ENCODE data around the gene ALDH8A1. TPM values are rescaled to one million over a fixed set of nuclear protein-coding genes. Genes with fewer than 3 reads are reported as not detected.

ALDH8A1 gene
- total RNA-seq, 1 donor from 2014 or later = 0.30 TPM

- TF ChIP-seq, protein P1, sequence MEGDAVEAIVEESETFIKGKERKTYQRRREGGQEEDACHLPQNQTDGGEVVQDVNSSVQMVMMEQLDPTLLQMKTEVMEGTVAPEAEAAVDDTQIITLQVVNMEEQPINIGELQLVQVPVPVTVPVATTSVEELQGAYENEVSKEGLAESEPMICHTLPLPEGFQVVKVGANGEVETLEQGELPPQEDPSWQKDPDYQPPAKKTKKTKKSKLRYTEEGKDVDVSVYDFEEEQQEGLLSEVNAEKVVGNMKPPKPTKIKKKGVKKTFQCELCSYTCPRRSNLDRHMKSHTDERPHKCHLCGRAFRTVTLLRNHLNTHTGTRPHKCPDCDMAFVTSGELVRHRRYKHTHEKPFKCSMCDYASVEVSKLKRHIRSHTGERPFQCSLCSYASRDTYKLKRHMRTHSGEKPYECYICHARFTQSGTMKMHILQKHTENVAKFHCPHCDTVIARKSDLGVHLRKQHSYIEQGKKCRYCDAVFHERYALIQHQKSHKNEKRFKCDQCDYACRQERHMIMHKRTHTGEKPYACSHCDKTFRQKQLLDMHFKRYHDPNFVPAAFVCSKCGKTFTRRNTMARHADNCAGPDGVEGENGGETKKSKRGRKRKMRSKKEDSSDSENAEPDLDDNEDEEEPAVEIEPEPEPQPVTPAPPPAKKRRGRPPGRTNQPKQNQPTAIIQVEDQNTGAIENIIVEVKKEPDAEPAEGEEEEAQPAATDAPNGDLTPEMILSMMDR (IDR thresholded peaks at IDR 0.05) = no peak
- Mint-ChIP-seq H3K4me1 (ENCODE audit: unreplicated experiment) (peaks cover 4% of the 10 kb centered on the region), H3K4me3 (ENCODE audit: unreplicated experiment) (no peak overlapping the region), H3K27me3 (ENCODE audit: unreplicated experiment) (no peaks in the 10 kb centered on the region), H3K36me3 (ENCODE audit: unreplicated experiment) (no peaks in the 10 kb centered on the region), H3K27ac (ENCODE audit: unreplicated experiment) (no peak overlapping the region), H3K9me3 (ENCODE audit: unreplicated experiment) (peaks cover 7% of the 10 kb centered on the region)
- no peak for DNase-seq (ENCODE audit: extremely low spot score, unreplicated experiment)
Observed at GRCh38 chr6:134945045-134945444, 4.9 kb downstream of the ALDH8A1 start.

- Mint-ChIP-seq H3K27ac (ENCODE audit: unreplicated experiment) (no peak overlapping the region), H3K4me1 (ENCODE audit: unreplicated experiment) (peaks cover 6% of the 10 kb centered on the region), H3K36me3 (ENCODE audit: unreplicated experiment) (no peaks in the 10 kb centered on the region), H3K27me3 (ENCODE audit: unreplicated experiment) (no peaks in the 10 kb centered on the region), H3K4me3 (ENCODE audit: unreplicated experiment) (no peak overlapping the region), H3K9me3 (ENCODE audit: unreplicated experiment) (peaks cover 7% of the 10 kb centered on the region)
- TF ChIP-seq, protein P1 (IDR thresholded peaks at IDR 0.05) = no peak
- DNase-seq (ENCODE audit: extremely low spot score, unreplicated experiment) = no peak
Observed at GRCh38 chr6:134943522-134944111, 6.3 kb downstream of the ALDH8A1 start.

DNA sequence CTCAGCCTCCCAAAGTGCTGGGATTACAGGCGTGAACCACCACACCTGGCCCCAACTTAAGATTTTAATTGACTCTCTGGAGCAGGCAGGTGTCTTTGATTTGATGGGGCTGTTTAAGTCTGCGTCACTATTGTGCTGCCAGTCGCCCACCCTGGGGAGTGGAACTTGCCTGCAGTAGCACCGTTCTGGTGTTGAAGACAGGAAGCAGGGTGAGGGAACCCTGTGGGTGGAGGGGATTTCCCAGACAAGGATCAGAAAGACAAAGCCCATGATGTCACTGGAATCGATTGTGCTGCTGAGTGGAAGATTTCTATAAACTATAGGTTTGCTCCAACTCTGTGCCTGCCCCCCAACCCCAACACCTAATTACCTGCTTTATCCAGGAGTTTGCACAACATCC, 11.0 kb downstream of the ALDH8A1 start:
- Mint-ChIP-seq H3K27me3 (ENCODE audit: unreplicated experiment) (no peaks in the 10 kb centered on the region), H3K27ac (ENCODE audit: unreplicated experiment) (no peak overlapping the region), H3K4me1 (ENCODE audit: unreplicated experiment) (peaks cover 20% of the 10 kb centered on the region), H3K9me3 (ENCODE audit: unreplicated experiment) (no peaks in the 10 kb centered on the region), H3K36me3 (ENCODE audit: unreplicated experiment) (no peaks in the 10 kb centered on the region), H3K4me3 (ENCODE audit: unreplicated experiment) (no peak overlapping the region)
- no peak for DNase-seq (ENCODE audit: extremely low spot score, unreplicated experiment)
- TF ChIP-seq, protein P1 (IDR thresholded peaks at IDR 0.05) = no peak

DNA sequence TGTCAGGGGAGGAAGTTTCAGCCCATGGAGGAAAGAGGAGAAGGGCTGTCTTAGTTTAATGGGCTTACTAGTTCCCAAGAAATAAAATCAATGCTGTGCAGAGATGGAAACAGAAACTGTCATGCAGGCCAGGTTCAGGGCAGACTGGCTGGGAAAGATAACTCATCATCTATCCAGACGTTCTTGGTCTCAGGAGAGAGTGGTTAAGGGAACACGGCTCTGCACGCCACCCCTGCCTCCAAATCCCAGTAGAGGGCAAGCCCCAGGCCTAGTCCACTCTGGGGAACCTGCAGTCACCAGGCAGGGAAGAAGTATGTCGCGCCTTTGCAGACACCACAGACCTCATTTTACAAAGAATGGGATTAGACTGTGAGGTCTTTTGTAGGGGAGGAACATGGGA, 12.5 kb downstream of the ALDH8A1 start:
- TF ChIP-seq, protein P1 (IDR thresholded peaks at IDR 0.05) = no peak
- Mint-ChIP-seq H3K4me1 (ENCODE audit: unreplicated experiment) (peaks cover 20% of the 10 kb centered on the region), H3K27me3 (ENCODE audit: unreplicated experiment) (no peaks in the 10 kb centered on the region)

DNA sequence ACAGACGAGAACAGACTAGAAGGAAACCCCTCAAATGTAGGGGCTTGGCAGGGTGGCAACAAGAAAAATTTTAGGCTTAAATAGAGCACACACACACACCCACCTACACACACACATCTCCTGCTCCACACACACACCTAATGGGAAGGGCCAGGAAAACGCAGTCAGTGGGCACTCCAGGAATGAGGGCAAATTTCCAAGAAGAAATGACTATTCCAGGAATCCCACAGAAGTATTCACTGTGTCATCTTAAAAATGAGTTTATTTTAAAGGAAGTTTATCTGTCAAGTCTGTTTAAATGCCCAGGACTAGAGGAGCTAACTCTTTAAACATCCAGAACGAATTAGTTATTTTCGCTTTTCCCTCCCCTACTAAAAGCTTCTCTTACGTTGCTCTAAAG, 13.0 kb downstream of the ALDH8A1 start:
- Mint-ChIP-seq H3K4me3 (ENCODE audit: unreplicated experiment) (peak overlapping the region; percentile 2), H3K27me3 (ENCODE audit: unreplicated experiment) (no peaks in the 10 kb centered on the region), H3K9me3 (ENCODE audit: unreplicated experiment) (no peaks in the 10 kb centered on the region), H3K4me1 (ENCODE audit: unreplicated experiment) (peaks cover 20% of the 10 kb centered on the region), H3K36me3 (ENCODE audit: unreplicated experiment) (no peaks in the 10 kb centered on the region), H3K27ac (ENCODE audit: unreplicated experiment) (peak overlapping the region; percentile 70)
- no peak for DNase-seq (ENCODE audit: extremely low spot score, unreplicated experiment)
- TF ChIP-seq, protein P1 (IDR thresholded peaks at IDR 0.05) = no peak

More for the DNA sequence above, 12.5 kb downstream of the ALDH8A1 start:
- Mint-ChIP-seq H3K4me3 (ENCODE audit: unreplicated experiment) (peak overlapping the region; percentile 2), H3K36me3 (ENCODE audit: unreplicated experiment) (no peaks in the 10 kb centered on the region), H3K9me3 (ENCODE audit: unreplicated experiment) (no peaks in the 10 kb centered on the region), H3K27ac (ENCODE audit: unreplicated experiment) (peak overlapping the region; percentile 70)
- no peak for DNase-seq (ENCODE audit: extremely low spot score, unreplicated experiment)

All from osteocyte (in vitro differentiated cells).